Astrocyte (in vitro differentiated cells and primary cell): ENCODE data around the gene THBS4. TPM values are rescaled to one million over a fixed set of nuclear protein-coding genes. Genes with fewer than 3 reads are reported as not detected.
A peak's percentile ranks its signal among the peaks of the same experiment; 100 is the strongest.

Source experiments
- DNase-seq: peaks from one replicate; pipeline ENCODE4 v3.0.0-alpha.2; 2010; ENCODE audit warnings: low read depth
- FAIRE-seq: peaks from 2 replicates; lab custom pipeline; 2011; peaks lifted over from hg19 to GRCh38; lab: Jason Lieb, UNC
- H2AFZ ChIP-seq: 2 replicates; pipeline ENCODE4 v1.6.0; 2012; ENCODE audit warnings: low read depth, low read length, inconsistent platforms
- H3K27ac ChIP-seq: 2 replicates; pipeline ENCODE4 v1.5.1; 2011; ENCODE audit warnings: low read depth, low read length, inconsistent platforms
- H3K27me3 ChIP-seq: 2 replicates; pipeline ENCODE4 v1.6.0; 2011; ENCODE audit warnings: low read length, inconsistent platforms; ENCODE audit not compliant: insufficient read depth
- H3K36me3 ChIP-seq: 2 replicates; pipeline ENCODE4 v1.5.1; 2011; ENCODE audit warnings: low read length, inconsistent platforms; ENCODE audit not compliant: insufficient read depth
- H3K4me1 ChIP-seq: 2 replicates; pipeline ENCODE4 v1.5.1; 2011; ENCODE audit warnings: low read length, inconsistent platforms; ENCODE audit not compliant: insufficient read depth
- H3K4me2 ChIP-seq: 2 replicates; pipeline ENCODE4 v1.6.0; 2012; ENCODE audit warnings: low read length, inconsistent platforms
- H3K4me3 ChIP-seq: 2 replicates; pipeline ENCODE4 v1.5.1; 2011; ENCODE audit warnings: low read depth, mild to moderate bottlenecking, low read length, inconsistent platforms; ENCODE audit not compliant: insufficient read depth
- H3K79me2 ChIP-seq: 2 replicates; pipeline ENCODE4 v1.6.0; 2012; ENCODE audit warnings: mild to moderate bottlenecking, low read length, inconsistent platforms; ENCODE audit not compliant: insufficient read depth
- H3K9ac ChIP-seq: 2 replicates; pipeline ENCODE4 v1.6.0; 2012; ENCODE audit warnings: mild to moderate bottlenecking, low read length, inconsistent platforms
- H3K9me3 ChIP-seq: 2 replicates; pipeline ENCODE4 v1.5.1; 2012; ENCODE audit warnings: low read depth, mild to moderate bottlenecking, low read length, inconsistent platforms; ENCODE audit not compliant: insufficient read depth
- H4K20me1 ChIP-seq: 2 replicates; pipeline ENCODE4 v1.6.0; 2012; ENCODE audit warnings: low read length, inconsistent platforms; ENCODE audit not compliant: insufficient read depth
- H3K27ac Mint-ChIP-seq: one replicate; pipeline ENCODE4 v1.8.0; 2021; ENCODE audit warnings: mild to moderate bottlenecking, mixed read lengths; ENCODE audit not compliant: unreplicated experiment
- H3K27me3 Mint-ChIP-seq: one replicate; pipeline ENCODE4 v1.8.0; 2021; ENCODE audit warnings: low read depth, mixed read lengths; ENCODE audit not compliant: unreplicated experiment
- H3K36me3 Mint-ChIP-seq: one replicate; pipeline ENCODE4 v1.8.0; 2021; ENCODE audit warnings: low read depth, mixed read lengths; ENCODE audit not compliant: unreplicated experiment
- H3K4me1 Mint-ChIP-seq: one replicate; pipeline ENCODE4 v1.8.0; 2021; ENCODE audit warnings: low read depth, mixed read lengths; ENCODE audit not compliant: unreplicated experiment
- H3K4me3 Mint-ChIP-seq: one replicate; pipeline ENCODE4 v1.8.0; 2021; ENCODE audit warnings: mild to moderate bottlenecking, moderate library complexity, mixed read lengths; ENCODE audit not compliant: unreplicated experiment
- H3K9me3 Mint-ChIP-seq: one replicate; pipeline ENCODE4 v1.8.0; 2021; ENCODE audit warnings: mild to moderate bottlenecking, mixed read lengths; ENCODE audit not compliant: unreplicated experiment
- CTCF ChIP-seq: IDR thresholded peaks from 2 replicates; pipeline ENCODE4 v1.5.1; 2011; ENCODE audit warnings: low read depth, mild to moderate bottlenecking, inconsistent platforms, low read length, moderate library complexity; ENCODE audit not compliant: insufficient read depth
- EZH2 ChIP-seq: IDR thresholded peaks from 2 replicates; pipeline ENCODE4 v1.6.1; 2012; ENCODE audit warnings: mild to moderate bottlenecking, low read length, inconsistent platforms; ENCODE audit not compliant: insufficient read depth
- total RNA-seq: library from RNA; stranded (reverse); gene quantifications from 2 replicates; pipeline ENCODE4 v1.2.1, GENCODE V29; 2021

The THBS4 gene
- total RNA-seq, 1 donor from 2014 or later = 1.1 TPM

- Histone ChIP-seq H3K9ac (no peak overlapping the region), H3K36me3 (no peaks in the 10 kb centered on the region), H3K4me1 (peaks cover 15% of the 10 kb centered on the region), H3K27me3 (no peaks in the 10 kb centered on the region), H3K4me3 (no peak overlapping the region), H3K79me2 (no peaks in the 10 kb centered on the region), H2AFZ (no peak overlapping the region), H3K9me3 (no peaks in the 10 kb centered on the region), H4K20me1 (no peaks in the 10 kb centered on the region), H3K27ac (no peak overlapping the region), H3K4me2 (no peak overlapping the region)
- H3K4me3 Mint-ChIP-seq = no peak overlapping the region
- DNase-seq (peak; percentile 26), FAIRE-seq (no peak)
- TF ChIP-seq CTCF (no peak), EZH2 (no peak)
- H3K36me3 Mint-ChIP-seq = no peaks in the 10 kb centered on the region
- no peaks in the 10 kb centered on the region for H3K9me3 Mint-ChIP-seq
- no peak overlapping the region for H3K27ac Mint-ChIP-seq
- peaks cover 21% of the 10 kb centered on the region for H3K4me1 Mint-ChIP-seq
- no peaks in the 10 kb centered on the region for H3K27me3 Mint-ChIP-seq
These were observed 93.0 kb downstream of the THBS4 start for GRCh38 chr5:80128141-80128540.

GRCh38 chr5:80129146-80129545, 94.0 kb downstream of the THBS4 start:
- no peak overlapping the region for H3K27ac Mint-ChIP-seq

More at GRCh38 chr5:80129146-80129545, 94.0 kb downstream of the THBS4 start:
- Mint-ChIP-seq H3K36me3 (no peaks in the 10 kb centered on the region), H3K9me3 (no peaks in the 10 kb centered on the region), H3K4me1 (peaks cover 21% of the 10 kb centered on the region), H3K4me3 (no peak overlapping the region), H3K27me3 (no peaks in the 10 kb centered on the region)
- no peak for FAIRE-seq
- Histone ChIP-seq H2AFZ (no peak overlapping the region), H3K4me3 (no peak overlapping the region), H4K20me1 (no peaks in the 10 kb centered on the region), H3K9me3 (no peaks in the 10 kb centered on the region), H3K27me3 (no peaks in the 10 kb centered on the region), H3K36me3 (no peaks in the 10 kb centered on the region), H3K4me2 (no peak overlapping the region), H3K4me1 (peaks cover 15% of the 10 kb centered on the region), H3K9ac (no peak overlapping the region), H3K27ac (no peak overlapping the region), H3K79me2 (no peaks in the 10 kb centered on the region)
- no peak for DNase-seq
- no peak for TF ChIP-seq EZH2
- TF ChIP-seq CTCF = no peak

Other genes starting within 250 kb of the THBS4 start
- gene MTX3, start 44.1 kb upstream of the THBS4 start, total RNA-seq = 13.8 and 14.0 TPM in 2 replicates
- 57.3 and 60.3 TPM in 2 replicates for gene SERINC5, start 220.7 kb downstream of the THBS4 start, total RNA-seq